HG03565 (cell line): ENCODE measurements around the gene MYO3B.
"Not testable (repeated sequence)": the region's sequence is repeated elsewhere in the genome, so short reads cannot be mapped to it uniquely, and the experiment has no call there.

Experiments used
- ATAC-seq: cut with Tn5 transposase; IDR thresholded peaks from one replicate; pipeline ENCODE4 v1.9.1; 2021; ENCODE audit warnings: mild to moderate bottlenecking, moderate library complexity; ENCODE audit not compliant: unreplicated experiment

Gene MYO3B

DNA sequence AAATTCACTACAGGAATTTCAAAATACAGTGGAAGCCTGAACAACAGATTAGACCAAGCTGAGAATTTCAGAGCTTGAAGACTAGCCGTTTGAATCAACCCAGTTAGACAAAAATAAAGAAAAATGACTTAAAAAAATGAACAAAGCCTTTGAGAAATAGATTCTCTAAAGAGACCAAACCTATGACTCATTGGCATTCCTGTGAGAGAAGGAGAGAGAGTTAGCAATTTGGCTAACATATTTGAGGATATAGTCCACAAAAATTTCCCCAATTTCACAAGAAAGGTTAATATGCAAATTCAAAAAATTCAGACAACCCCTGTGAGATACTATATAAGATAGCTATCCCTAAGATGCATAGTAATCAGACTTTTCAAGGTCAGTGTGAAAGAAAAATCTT is 78.0 kb downstream of the MYO3B start:
- no peak for ATAC-seq

DNA sequence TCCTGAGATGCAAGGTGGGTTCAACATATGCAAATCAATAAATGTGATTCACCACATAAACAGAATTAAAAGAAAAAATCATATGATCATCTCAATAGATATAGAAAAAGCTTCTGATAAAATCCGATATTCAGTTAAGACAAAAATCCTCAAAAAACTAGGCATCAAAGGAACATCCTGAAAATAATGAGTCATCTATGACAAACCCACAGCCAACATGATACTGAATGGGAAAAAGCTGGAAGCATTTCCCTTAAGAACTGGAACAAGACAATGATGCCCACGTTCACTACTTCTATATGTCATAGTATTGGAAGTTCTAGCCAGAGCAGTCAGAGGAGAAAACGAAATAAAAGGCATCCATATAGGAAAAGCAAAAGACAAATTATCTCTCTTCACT is 80.4 kb downstream of the MYO3B start:
- ATAC-seq, result no peak

DNA sequence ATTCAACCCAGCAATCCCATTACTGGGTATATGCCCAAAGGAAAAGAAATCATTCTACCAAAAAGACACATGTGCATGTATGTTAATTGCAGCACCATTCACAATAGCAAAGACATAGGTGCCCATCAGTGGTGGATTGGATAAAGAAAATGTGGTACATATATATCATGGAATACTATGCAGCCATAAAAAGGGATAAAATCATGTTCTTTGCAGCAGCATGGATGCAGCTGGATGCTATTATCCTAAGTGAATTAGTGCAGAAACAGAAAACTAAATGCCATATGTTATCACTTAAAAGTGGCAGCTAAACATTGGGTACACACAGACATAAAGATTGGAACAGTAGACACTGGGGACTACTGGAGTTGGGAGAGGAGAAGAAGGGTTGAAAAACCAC is 82.2 kb downstream of the MYO3B start:
- ATAC-seq, result no peak

DNA sequence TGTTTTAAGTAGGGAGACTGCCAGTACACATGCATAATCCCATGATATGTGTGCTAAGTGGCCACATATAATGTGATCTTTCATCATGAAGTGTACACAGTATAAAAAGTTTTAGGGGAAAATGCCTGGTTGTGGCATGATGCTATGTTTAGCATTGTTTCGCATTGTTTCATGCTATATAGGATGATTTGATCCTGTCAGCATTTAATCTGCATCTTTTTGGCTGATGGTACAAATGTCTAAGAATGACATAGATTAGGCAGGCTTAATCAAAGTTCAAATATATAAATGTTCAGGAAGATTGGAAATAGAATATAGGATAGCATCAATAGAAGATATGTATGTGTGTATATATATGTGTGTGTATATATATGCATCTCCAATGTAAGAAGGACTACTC is 83.6 kb downstream of the MYO3B start:
- ATAC-seq, result no peak

DNA sequence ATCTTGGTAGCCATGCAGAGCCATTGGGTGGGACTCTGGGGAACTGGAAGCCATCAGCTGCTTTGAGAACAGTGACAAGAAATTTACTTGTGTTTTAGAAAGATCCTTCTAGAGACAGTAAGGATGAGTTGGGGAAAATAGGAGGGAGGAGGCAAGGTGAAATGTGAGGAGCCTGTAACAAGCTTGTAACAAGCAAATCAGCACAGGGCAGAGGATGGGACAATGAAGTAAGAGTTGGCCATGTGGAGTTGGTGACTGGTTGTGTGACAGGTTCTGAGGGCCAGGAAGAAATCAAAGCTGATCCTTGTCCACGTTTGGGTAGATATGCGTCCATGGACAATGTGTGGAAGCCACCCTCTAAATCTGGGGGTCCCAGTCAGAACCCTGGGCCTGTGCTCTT is 84.4 kb downstream of the MYO3B start:
- no peak for ATAC-seq

DNA sequence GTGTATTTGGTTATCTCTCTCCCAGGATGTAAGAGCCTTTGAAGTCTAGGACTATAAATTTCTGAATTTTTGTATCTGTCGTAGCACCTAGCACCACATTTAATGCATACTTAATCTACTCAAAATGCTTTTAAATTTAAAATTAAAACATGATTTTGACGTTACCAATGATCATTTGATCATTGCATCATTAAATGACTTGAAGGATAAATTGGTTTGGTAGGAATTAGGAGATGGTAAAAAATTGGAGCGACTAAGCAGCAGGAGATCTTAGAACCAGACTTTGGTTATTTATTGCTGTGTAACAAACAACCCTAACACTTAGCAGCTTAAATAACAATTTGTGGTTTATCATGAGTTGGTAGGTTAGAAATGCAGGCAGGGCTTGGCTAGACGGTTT is 84.9 kb downstream of the MYO3B start:
- no peak for ATAC-seq

DNA sequence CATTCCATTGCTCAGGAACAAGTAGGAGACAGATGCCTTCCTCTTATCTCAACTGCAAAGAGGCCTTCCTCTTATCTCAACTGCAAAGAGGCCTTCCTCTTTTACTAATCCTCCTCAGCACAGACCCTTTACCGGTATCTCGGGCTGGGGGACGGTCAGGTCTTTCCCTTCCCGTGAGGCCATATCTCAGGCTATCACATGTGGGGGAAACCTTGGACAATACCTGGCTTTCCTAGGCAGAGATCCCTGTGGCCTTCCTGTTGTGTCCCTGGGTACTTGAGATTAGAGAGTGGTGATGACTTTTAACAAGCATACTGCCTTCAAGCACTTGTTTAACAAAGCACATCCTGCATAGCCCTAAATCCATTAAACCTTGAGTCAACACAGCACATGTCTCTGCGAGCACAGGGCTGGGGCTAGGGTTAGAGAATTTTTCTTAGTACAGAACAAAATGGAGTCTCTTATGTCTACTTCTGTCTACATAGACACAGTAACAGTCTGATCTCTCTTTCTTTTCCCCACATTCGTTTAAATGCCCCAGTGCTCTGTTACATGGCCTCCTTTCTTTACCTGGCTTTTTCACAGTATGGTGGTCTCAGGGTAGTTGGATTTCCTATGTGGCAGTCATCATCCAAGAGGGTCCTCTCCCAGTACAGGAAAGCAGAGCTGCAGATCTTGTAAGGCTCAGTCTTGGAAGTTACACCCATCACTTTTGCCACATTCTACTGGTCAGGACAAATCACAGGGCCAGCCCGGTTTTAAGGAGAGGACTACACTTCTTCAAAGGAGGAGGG is 86.0 kb downstream of the MYO3B start:
- ATAC-seq, result not testable (repeated sequence)

DNA sequence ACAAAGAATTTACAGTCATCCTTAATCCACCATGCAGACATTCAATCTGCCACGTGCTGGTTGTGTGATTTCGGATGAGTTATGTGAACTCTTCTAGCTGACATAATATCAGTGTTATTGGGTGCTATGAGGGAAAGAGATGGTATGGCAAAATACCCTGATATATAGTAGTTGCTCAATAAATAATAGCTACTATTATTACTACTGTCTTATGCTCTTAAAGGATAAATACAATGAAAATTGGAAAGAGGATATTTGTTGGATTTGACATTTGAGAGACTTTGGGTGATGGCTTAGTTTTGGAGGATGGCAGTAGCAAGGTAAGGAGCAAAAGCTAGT is 86.5 kb downstream of the MYO3B start:
- no peak for ATAC-seq

DNA sequence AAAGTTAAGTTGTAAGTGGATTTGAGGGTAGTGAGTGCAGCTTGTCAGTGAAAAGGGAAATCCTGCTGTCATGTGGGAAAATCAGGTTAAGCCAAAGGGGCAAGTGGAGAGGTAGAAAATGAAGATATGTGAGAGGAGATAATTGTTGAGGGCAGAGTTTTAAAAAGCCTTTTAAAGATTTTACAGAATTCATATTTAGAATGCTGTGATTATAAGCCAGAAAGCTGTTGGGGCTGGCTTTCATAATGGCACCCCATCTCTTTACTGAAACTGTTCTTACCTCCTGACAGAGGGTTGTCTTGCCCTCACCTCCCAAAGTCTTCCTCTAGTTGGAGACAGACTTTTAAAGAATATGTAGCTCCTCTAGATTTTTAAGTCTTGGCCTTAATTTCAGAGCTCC is 86.9 kb downstream of the MYO3B start:
- no peak for ATAC-seq

DNA sequence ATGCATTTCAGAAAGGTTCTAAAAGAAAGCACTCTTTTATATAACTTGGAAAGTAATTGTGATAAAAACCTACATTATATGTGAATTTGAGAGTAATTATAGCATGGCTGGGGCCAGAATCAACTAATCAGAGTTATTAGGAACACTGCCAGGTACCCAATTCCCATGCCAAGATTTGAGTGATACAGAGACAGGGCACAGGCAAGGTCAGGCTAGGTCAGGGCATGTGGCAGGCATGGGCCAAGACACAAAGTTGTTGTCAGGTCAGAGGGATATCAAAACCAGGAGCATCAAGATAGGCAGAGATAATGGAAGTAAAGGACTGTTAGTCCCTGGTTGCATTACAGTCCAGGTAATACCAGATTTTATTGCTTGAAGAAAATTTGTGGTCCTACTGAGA is 87.4 kb downstream of the MYO3B start:
- no peak for ATAC-seq

DNA sequence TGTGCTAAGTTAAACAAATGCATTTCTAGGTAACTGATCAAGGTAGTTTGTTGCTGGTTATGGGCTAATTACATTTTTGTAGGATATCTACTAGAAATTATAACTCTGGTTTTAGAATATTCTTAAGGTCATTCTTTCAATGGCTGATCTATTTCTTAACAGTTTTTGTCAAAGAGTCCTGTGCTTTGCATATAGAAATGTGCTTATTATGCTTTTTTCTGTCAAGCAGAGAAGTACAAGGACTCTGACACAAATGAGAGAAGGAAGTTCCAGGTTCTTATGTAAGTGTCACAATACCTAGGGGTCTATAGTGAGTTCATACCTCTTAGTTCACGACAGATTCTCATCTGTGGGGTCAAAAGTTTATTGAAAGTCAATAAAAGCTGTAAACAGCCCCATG is 88.4 kb downstream of the MYO3B start:
- ATAC-seq, result no peak

DNA sequence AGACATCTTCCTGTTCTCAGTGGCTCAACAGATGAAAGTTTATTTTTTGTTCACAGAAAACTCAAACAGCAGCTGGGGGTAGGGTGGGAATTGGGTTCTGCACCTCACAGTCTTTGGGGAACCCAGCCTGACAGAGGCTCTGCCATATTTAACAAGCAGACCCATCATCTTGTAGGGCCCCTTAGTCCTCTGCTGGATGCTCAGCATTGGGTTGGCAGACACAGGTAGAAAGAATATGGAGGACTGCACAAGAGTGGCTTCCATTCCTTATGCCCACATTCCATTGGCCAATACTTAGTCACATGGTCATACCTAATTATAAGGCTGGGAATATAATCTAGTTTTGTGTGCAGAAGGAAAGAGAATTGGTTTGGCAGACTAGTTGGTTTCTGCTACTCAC is 89.1 kb downstream of the MYO3B start:
- no peak for ATAC-seq

DNA sequence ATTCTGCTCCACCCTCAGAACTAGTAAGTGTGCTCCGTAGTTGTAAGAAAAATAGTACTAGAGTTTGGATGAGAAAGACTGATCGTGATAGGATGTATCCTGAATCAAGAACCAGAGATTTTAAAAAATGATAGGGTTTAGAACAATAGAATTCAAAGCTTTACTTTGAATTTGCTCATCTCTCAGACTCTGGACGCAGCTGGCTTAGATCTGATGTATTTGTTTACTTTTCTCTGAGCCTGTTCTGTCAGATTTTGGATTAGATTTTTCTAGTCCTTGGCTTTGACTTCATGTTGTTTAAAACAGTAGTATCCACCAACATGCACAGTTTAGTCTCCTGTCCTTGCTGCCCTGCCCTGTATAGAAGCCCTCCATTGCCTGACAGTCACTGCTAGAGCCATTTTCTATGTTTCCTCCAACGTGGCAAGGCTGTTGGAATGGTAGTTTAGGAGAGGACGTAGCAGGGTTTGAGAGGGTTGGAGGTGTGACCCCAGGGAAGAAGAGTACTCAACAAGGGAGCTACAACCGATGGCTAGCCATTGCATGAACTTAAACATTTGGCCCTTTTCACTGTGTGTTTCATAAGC is 92.4 kb downstream of the MYO3B start:
- ATAC-seq, result no peak

DNA sequence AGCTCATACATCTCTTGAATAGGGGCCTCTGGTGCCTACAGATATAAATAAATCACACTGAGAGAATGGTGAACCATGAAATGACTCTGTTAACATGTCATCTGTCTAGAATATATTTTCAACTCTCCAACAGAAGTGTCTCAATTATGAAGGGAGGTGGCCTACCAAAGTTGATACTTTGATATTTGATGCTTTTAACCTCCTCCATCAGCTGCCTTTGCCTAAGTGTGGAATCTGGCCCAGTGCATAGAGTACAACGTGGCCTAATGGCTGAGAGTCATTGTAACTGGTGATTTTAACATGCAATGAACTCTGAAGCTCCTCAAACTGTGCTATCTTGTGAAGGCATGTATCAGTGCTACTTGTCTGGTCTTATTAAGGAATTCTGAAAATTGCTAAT is 93.4 kb downstream of the MYO3B start:
- ATAC-seq, result no peak

DNA sequence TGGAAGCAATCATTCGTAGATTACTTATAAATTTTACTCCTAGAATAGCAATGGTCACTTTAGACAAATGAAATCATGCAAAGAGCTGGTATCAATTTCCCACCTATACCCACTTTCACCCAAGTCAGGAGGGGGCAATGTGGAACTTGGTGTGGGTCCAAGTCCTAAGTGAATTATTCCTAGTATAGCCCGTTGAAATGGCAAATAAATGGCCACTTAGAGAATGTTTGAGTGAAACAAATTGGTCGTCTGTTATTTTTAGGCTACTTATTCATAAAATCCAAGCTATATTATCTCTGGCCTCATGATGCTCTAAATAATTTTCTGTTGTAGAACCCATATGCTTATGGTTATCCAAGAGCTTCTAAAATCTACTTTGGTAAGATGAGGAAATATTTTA is 98.1 kb downstream of the MYO3B start:
- no peak for ATAC-seq

DNA sequence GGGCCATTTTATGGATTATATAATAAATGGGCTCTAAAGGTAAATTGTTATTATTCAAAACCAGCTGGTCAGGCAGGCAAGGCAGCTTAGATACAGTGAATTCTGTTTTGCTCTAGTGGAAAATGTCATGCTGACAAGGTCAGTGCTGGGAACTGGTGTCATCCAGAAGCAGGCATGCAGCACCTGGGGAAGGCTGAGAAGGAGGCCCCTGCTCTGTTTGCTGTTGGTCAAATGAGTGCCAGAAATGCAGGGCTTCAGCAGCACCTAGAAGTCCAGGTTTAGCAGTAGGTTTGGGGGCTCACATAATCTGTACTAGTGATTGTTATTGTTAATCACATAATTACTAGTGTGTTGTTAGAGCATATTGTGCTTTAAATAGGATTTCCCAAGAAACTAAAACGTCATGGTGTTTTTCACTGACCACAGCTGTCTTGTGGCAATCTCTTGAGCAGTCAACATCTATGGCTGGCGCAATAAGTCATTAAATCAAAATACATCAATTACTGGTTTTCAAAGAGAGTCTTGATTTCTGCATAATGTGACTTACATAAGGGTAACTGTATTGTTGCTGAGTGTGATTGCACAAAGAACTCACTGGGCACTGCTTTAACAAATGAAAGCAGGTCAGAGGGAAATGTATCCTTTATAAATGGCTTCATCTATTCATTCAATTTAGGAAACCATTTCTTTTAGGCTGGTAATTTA is 99.1 kb downstream of the MYO3B start:
- no peak for ATAC-seq

DNA sequence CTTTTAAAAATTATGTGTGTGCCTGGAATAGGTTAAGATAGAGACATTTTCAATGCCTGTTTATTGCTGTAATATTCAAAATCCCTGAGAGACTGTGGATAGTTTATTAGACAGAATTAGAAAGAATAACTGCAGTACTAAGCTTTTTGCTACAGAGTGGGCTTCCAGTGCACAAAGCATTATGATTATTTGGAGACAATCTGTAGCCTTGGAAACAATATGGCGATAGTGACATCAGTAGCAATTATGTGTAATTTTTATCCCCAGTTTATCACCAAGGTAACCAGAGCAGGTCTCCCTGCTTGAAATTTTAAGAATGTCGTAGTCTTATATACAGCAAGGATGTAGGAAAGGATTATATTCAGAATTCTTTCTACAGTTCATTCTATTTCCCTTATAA is 100.0 kb downstream of the MYO3B start:
- ATAC-seq, result no peak

DNA sequence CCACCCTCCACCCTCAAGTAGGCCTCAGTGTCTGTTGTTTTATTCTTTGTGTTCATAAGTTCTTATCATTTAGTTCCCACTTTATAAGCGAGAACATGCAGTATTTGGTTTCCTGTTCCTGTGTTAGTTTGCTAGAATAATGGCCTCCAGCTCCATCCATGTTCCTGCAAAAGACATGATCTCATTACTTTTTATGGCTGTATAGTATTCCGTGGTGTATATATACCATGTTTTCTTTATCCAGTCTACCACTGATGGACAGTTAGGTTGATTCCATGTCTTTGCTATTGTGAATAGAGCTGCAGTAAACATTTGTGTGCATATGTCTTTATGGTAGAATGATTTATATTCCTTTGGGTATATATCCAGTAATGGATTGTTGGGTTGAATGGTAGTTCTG is 101.7 kb downstream of the MYO3B start:
- not testable (repeated sequence) for ATAC-seq

DNA sequence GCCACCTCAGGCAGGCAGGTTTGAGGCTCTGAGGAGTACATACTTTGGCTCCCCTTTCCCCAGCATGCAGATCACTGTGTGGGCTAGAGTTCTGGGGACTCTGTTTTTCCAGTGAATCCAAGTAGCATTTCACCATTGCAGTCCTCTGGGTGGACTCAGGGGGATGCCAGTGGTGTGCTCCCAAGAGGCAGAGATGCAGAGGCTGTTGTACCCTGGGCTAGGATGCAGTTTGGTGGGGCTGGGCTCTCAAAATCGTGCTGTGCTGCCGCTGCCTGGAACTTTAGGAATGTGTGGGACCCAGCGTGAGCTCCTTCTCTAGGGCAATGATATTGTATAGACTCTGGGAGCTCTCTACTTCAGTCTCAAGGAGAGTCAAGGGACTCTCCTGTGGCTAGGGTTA is 104.9 kb downstream of the MYO3B start:
- ATAC-seq, result no peak

DNA sequence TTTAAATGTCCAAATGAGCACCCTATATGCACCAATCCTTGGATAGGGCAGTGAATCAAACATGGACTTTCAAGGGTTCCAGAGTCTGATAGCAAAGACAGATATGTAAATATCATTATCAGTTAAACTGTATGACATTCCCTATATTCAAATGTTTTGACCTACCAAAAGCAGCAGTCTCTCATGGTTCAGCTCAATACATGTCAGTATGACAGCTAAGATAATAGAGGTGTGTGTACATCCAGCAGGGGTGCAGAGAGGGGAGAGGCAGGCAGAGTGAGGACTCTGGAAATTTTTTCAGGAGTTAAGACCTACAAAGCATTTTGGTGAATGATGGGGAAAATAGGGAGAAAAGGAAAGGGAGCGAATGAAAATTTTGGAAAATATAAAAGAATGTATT is 106.3 kb downstream of the MYO3B start:
- ATAC-seq, result no peak

DNA sequence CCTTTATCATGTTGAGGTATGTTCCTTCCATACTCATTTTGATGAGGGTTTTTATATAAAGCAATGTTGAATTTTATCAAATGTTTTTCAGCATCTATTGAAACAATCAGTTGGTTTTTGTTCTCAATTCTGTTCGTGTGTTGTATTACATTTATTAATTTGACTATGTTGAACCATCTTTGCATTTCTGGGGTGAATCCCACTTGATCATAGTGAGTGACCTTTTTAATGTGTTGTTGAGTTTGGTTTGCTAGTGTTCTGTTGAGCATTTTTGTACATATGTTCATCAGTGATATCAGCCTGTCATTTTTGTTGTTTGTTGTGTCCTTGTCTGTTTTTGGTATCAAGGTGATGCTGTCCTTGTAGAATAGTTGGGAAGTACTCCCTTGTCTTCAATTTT is 110.9 kb downstream of the MYO3B start:
- no peak for ATAC-seq

DNA sequence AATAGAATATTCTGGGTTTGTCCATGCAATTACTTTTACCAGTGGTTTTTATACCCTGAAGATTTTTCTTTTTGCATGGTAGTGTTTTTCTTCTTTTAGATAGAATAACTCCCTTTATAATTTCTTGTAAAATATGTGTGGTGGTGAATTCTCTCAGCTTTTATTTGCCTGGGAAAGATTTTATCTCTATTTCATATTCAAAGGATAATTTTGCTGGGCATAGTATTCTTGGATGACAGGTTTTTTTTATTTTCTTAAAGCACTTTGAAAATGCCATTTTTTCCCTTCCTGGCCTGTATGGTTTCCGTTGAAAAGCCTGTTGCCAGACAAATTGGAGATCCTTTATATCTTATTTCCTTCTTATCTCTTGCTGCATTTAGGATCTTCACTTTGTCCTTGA is 113.5 kb downstream of the MYO3B start:
- no peak for ATAC-seq
